ENCODE measurements around the gene ARHGAP12. TPM values are rescaled to one million over a fixed set of nuclear protein-coding genes. Genes with fewer than 3 reads are reported as not detected.

ARHGAP12 gene
- polyA plus RNA-seq, 1 of the 3 experiments (the other 2 are of a cell fraction), result 8.6 TPM

DNA sequence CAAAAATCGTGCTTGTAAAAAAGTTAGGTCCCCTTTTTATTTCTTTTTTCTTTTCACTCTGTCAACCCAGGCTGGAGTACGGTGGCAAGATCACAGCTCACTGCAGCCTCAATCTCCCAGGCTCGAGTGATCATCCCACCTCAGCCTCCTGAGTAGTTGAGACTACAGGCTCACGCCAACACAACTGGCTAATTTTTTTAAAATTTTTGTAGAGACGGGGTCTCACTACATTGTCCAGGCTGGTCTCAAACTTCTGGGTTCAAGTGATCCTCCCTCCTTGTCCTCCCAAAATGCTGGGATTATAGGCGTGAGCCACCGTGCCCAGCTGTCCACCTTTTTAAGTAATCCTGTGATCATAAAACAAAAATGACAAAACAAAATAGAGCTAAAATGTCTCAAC lies 19.4 kb upstream of the ARHGAP12 start:
- Histone ChIP-seq H2AFZ (ENCODE audit: low read depth) (peak overlapping the region; percentile 38; the same call in 1 of the 2 replicates), H3K9me2 (no peaks in the 10 kb centered on the region), H3K27ac (ENCODE audit: low read depth in 2 of 2, low read length in 1 of 2) (peak overlapping the region in 1 of 2 experiments; percentile 33; a peak in 1 of 4 replicates), H3K36me3 (replicated peaks in 1 of 2; ENCODE audit: control insufficient read depth in 1 of 2, insufficient read depth in 2 of 2, low read length in 1 of 2) (no peaks in the 10 kb centered on the region), H3K4me1 (ENCODE audit: control insufficient read depth in 1 of 2, insufficient read depth in 2 of 2, low read depth in 1 of 2, low read length in 1 of 2) (peaks cover 0 to 19% of the 10 kb centered on the region in 2 experiments; a peak in 3 of 4 replicates), H3K9me3 (no peaks in the 10 kb centered on the region), H4K20me1 (ENCODE audit: insufficient read depth) (no peaks in the 10 kb centered on the region), H3K79me2 (ENCODE audit: insufficient read depth) (no peaks in the 10 kb centered on the region), H3K27me3 (ENCODE audit: insufficient read depth) (no peaks in the 10 kb centered on the region), H3F3A (replicated peaks; ENCODE audit: insufficient read depth) (peaks cover 17% of the 10 kb centered on the region), H3K4me3 (ENCODE audit: low read depth in 2 of 2, low read length in 1 of 2) (no peak overlapping the region), H3K9ac (no peak overlapping the region), H3K4me2 (peak overlapping the region; percentile 4; the same call in 1 of the 2 replicates)
- DNase-seq, result no peak
- TF ChIP-seq FOSL2 (IDR thresholded peaks at IDR 0.05; ENCODE audit: borderline replicate concordance, low read depth) (no peak), NRF1 (IDR thresholded peaks at IDR 0.05; ENCODE audit: low read depth, low read length) (no peak), CHD2 (IDR thresholded peaks at IDR 0.05; ENCODE audit: low read length, partially characterized antibody) (no peak), TAF1 (IDR thresholded peaks at IDR 0.05; ENCODE audit: borderline replicate concordance, low read depth, low read length) (no peak), YY1 (IDR thresholded peaks at IDR 0.05; ENCODE audit: low read depth) (no peak), EZH2phosphoT487 (IDR thresholded peaks at IDR 0.05; ENCODE audit: borderline replicate concordance, low read depth) (no peak)
- TF ChIP-seq, protein P1, sequence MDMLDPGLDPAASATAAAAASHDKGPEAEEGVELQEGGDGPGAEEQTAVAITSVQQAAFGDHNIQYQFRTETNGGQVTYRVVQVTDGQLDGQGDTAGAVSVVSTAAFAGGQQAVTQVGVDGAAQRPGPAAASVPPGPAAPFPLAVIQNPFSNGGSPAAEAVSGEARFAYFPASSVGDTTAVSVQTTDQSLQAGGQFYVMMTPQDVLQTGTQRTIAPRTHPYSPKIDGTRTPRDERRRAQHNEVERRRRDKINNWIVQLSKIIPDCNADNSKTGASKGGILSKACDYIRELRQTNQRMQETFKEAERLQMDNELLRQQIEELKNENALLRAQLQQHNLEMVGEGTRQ (IDR thresholded peaks at IDR 0.05; ENCODE audit: borderline replicate concordance, low read depth, low read length), result no peak
- TF ChIP-seq, protein P2, sequence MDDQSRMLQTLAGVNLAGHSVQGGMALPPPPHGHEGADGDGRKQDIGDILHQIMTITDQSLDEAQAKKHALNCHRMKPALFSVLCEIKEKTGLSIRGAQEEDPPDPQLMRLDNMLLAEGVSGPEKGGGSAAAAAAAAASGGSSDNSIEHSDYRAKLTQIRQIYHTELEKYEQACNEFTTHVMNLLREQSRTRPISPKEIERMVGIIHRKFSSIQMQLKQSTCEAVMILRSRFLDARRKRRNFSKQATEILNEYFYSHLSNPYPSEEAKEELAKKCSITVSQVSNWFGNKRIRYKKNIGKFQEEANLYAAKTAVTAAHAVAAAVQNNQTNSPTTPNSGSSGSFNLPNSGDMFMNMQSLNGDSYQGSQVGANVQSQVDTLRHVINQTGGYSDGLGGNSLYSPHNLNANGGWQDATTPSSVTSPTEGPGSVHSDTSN (IDR thresholded peaks at IDR 0.05), result no peak
- CTCF ChIA-PET, result interaction anchor here (1.1 to 2.5 kb wide), 4 partner anchors 19 to 1164 kb away, joined by 3 to 26 read pairs (median 4); no protein-coding TSS in a partner anchor
- POLR2A ChIA-PET, result no interaction called here
- 88% methylated on average over 7 of the region's 7 CpGs for WGBS (ENCODE audit: low lambda C conversion rate)

DNA sequence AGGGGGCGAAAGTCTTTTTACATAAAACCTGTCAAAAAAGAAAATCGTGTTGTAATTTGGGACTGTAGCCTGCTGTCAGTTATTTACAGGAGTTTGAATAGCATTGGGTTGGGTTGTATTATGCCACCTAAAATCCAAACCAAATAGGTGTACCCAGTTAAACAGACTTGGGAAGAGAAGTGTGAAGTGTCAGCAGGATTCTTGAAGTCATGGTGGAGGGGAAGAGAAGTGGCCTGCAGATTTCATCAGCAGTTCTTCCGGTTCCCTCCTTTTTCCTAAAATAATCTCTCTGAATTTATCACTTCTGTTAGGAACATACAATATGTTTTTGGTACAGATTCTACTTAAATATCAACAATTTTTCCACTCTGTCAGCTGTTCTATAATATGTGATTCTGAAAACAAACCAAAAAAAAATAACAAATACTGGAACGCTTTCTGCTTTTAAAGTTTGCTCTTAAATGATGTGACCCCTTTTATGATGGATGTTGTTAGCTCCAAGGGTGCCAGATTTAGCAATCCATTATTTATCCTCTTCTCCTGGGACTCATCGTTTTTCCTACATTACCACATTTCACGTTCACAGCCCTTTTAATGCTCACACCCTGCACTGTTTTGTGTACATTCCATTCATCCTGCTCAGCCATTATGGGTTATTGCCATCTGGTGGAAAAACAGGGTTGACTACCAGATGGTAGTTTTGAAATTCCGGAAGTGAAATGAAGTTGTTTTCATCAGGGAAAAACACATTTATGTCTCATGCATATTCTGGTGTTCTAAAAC lies 18.7 kb upstream of the ARHGAP12 start:
- peaks cover 23% of the 10 kb centered on the region for H3F3A ChIP-seq (replicated peaks; ENCODE audit: insufficient read depth)
- H3K9me2 ChIP-seq, result no peaks in the 10 kb centered on the region
- H3K4me3 ChIP-seq (ENCODE audit: low read depth in 2 of 2, low read length in 1 of 2), result no peak overlapping the region
- H3K4me2 ChIP-seq, result peak overlapping the region; percentile 4; the same call in 1 of the 2 replicates
- no peak overlapping the region for H3K9ac ChIP-seq
- no peaks in the 10 kb centered on the region for H3K27me3 ChIP-seq (ENCODE audit: insufficient read depth)
- peak overlapping the region in 1 of 2 experiments; percentile 33; a peak in 1 of 4 replicates for H3K27ac ChIP-seq (ENCODE audit: low read depth in 2 of 2, low read length in 1 of 2)
- TF ChIP-seq NRF1 (IDR thresholded peaks at IDR 0.05; ENCODE audit: low read depth, low read length) (no peak), ELF1 (IDR thresholded peaks at IDR 0.05) (peak; percentile 65; the same call in 1 of the 2 replicates), GATA2 (CRISPR knock-in tag; IDR thresholded peaks at IDR 0.05) (no peak), RAD21 (IDR thresholded peaks at IDR 0.05; ENCODE audit: low read length) (peak; percentile 77), EP300 (IDR thresholded peaks at IDR 0.05; ENCODE audit: borderline replicate concordance in 1 of 2, low read depth in 1 of 2, low read length in 1 of 2) (0 out of 4 replicates have a peak, but pooled peaks of 1 of the 2 experiments have one; percentile 21), TEAD4 (IDR thresholded peaks at IDR 0.05; ENCODE audit: borderline replicate concordance, insufficient read depth) (peak; percentile 24; the same call in 1 of the 2 replicates), POLR2AphosphoS5 (IDR thresholded peaks at IDR 0.05; ENCODE audit: low read depth, low read length) (peak; percentile 29; the same call in 1 of the 2 replicates), FOSL2 (IDR thresholded peaks at IDR 0.05; ENCODE audit: borderline replicate concordance, low read depth) (peak; percentile 53; the same call in 1 of the 2 replicates), RXRA (IDR thresholded peaks at IDR 0.05; ENCODE audit: borderline replicate concordance, low read depth) (no peak), JUND (IDR thresholded peaks at IDR 0.05) (peak; percentile 35; the same call in 1 of the 2 replicates), TCF12 (IDR thresholded peaks at IDR 0.05) (peak; percentile 86), SMC3 (IDR thresholded peaks at IDR 0.05; ENCODE audit: low read depth, low read length) (peak; percentile 72)
- TF ChIP-seq, protein P3, sequence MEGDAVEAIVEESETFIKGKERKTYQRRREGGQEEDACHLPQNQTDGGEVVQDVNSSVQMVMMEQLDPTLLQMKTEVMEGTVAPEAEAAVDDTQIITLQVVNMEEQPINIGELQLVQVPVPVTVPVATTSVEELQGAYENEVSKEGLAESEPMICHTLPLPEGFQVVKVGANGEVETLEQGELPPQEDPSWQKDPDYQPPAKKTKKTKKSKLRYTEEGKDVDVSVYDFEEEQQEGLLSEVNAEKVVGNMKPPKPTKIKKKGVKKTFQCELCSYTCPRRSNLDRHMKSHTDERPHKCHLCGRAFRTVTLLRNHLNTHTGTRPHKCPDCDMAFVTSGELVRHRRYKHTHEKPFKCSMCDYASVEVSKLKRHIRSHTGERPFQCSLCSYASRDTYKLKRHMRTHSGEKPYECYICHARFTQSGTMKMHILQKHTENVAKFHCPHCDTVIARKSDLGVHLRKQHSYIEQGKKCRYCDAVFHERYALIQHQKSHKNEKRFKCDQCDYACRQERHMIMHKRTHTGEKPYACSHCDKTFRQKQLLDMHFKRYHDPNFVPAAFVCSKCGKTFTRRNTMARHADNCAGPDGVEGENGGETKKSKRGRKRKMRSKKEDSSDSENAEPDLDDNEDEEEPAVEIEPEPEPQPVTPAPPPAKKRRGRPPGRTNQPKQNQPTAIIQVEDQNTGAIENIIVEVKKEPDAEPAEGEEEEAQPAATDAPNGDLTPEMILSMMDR (IDR thresholded peaks at IDR 0.05), result peak; percentile 64
- TF ChIP-seq, protein P4, sequence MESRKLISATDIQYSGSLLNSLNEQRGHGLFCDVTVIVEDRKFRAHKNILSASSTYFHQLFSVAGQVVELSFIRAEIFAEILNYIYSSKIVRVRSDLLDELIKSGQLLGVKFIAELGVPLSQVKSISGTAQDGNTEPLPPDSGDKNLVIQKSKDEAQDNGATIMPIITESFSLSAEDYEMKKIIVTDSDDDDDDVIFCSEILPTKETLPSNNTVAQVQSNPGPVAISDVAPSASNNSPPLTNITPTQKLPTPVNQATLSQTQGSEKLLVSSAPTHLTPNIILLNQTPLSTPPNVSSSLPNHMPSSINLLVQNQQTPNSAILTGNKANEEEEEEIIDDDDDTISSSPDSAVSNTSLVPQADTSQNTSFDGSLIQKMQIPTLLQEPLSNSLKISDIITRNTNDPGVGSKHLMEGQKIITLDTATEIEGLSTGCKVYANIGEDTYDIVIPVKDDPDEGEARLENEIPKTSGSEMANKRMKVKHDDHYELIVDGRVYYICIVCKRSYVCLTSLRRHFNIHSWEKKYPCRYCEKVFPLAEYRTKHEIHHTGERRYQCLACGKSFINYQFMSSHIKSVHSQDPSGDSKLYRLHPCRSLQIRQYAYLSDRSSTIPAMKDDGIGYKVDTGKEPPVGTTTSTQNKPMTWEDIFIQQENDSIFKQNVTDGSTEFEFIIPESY (IDR thresholded peaks at IDR 0.05; ENCODE audit: borderline replicate concordance, low read depth), result no peak
- no peaks in the 10 kb centered on the region for H3K36me3 ChIP-seq (replicated peaks in 1 of 2; ENCODE audit: control insufficient read depth in 1 of 2, insufficient read depth in 2 of 2, low read length in 1 of 2)
- DNase-seq, result peak; percentile 50
- ChIA-PET POLR2A (no interaction called here), CTCF (interaction anchor here (0.6 to 2.5 kb wide), 10 partner anchors 17 to 1163 kb away, joined by 3 to 26 read pairs (median 3); no protein-coding TSS in a partner anchor)
- H3K4me1 ChIP-seq (ENCODE audit: control insufficient read depth in 1 of 2, insufficient read depth in 2 of 2, low read depth in 1 of 2, low read length in 1 of 2), result peaks cover 0 to 26% of the 10 kb centered on the region in 2 experiments; a peak in 3 of 4 replicates
- H2AFZ ChIP-seq (ENCODE audit: low read depth), result peak overlapping the region; percentile 38; the same call in 1 of the 2 replicates
- H4K20me1 ChIP-seq (ENCODE audit: insufficient read depth), result no peaks in the 10 kb centered on the region
- 53% methylated on average over 7 of the region's 7 CpGs for WGBS (ENCODE audit: low lambda C conversion rate)
- H3K79me2 ChIP-seq (ENCODE audit: insufficient read depth), result no peaks in the 10 kb centered on the region
- no peaks in the 10 kb centered on the region for H3K9me3 ChIP-seq
